Activated gamma-delta T cell (primary cell): ENCODE measurements around the gene THAP10.

Experiments used
- DNase-seq: peaks from one replicate; lab custom pipeline; 2025; lab: John Stamatoyannopoulos, UW

THAP10 gene

DNA sequence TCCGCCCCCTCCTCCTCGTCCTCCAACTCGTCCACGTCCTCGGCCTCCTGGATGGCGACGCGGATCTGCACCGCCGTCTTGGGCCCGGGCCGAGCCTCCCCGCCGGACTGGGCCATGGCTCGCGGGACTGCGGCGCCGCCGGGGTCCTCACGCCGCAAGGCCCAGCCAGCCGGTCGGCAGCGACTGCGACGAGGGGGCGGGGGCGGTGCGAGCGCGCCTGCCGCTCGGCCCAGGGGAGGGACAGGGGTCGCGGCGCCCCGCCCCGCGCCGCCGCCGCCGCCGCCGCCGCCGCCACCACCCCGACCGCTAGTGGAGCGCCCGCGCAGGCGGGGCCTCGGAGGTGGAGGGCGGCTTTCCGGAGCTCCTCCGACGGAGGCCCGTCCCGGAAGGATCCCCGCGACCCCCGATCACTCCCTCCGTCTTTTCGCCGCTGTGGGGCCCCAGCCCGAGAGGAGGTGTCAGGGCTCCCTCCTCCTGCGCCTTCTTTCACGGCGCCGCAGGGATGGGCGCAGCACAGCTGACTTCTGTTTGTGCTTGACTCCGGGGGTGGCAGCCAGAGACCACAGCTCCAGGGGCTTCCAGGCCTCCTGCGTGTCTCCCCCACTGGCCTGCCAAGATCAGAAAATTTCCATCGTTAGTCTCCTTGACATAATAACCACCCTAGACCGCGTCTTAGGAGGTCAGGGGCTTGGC, 38.1 kb downstream of the THAP10 start, which contains the start of gene LARP6:
TSS of gene LARP6 (minus strand) at position 185 of the 693 bp plus-strand sequence. CDS start at position 116, 69 bp downstream.
- no peak for DNase-seq

DNA sequence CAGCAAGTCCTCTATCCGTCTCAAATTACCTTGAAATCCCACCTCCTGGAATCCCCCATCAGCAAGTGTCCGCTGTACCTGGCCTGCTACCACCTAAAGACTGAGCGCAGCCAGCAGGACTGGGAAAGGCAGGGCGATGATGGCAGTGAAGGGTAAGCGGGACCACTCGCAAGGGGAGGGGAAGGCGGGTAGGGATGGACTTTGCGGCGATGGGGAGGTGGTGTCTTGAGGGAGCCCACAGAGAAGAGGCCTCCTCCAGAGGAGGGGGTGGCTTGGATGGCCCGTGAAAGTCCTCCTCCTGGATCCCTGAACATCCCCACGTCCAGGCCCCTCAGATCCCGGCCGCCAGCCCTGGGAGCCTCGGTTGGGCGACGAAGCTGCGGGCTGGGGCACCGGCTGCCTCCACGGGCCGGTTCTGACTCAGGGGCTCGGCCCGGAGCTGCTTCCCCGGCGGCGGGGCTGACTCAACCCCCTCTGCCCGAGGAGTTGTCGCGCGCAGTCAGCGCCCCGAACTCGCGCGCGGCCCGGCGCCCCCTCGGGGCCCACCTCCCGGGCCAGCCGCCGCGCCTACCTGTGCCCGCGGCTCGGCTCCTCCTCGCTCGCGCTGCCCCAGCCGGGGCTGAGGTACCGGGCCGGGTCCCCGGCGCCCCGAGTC, 38.8 kb downstream of the THAP10 start:
- DNase-seq, result no peak

GRCh38 chr15:70852501-70853317, 39.5 kb downstream of the THAP10 start:
- no peak for DNase-seq

GRCh38 chr15:70851889-70852288, 40.3 kb downstream of the THAP10 start:
- DNase-seq, result no peak

DNA sequence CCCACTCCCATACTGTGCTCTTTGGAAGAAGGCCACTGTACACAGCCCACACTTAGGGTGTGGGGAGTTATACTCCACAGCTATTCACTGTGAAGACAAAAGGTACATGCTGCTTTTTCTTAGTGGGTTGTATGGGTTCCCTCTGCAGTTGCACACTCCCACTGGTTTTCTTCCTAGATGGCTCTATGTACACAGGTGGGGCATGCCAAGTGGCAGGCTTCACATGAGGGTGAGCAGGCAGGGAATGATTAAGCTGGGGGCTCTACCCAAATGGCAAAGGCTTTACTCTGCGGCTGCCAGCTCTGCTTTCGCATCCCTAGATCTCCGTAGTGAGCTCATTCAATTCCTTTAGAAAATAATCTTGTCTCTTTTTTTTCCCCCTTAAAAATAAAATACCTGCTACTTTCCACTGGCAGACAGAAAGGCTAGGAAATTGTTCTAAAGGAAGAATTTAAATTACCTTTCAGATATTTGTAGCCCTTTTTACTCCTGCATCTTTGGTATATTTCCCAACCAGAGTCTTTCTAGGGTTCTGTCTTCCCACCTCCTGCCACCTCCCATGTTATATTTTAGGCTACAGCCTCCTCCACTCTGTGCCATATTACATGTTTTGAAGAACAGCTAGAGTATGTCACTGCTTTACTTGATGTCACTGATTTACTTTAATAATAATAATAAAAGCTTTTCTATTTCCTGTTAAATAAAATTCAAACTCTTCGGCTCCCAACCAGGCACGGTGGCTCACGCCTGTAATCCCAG, 46.5 kb downstream of the THAP10 start:
- no peak for DNase-seq

- no peak for DNase-seq
Observed at GRCh38 chr15:70837476-70837875, 54.8 kb downstream of the THAP10 start.

DNA sequence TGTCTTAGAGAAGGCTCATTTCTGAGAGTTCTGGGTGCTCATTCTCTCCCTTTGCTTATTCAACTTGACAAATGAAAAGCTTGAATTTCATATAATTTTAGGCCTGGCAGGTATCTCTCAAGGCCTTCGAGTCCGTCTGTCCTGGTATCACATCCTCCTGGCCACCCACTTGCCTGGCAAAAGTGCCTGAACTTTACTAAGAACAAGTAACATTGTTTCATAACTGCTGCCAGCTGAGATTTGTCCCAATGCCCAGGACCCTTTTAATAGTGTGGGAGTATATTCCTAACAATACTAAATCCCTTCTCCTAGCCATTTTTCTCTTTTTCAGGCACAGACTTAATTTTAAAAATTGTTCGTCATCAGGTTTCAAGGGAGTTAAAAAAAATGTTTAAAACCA, 56.4 kb downstream of the THAP10 start:
- DNase-seq, result no peak

DNA sequence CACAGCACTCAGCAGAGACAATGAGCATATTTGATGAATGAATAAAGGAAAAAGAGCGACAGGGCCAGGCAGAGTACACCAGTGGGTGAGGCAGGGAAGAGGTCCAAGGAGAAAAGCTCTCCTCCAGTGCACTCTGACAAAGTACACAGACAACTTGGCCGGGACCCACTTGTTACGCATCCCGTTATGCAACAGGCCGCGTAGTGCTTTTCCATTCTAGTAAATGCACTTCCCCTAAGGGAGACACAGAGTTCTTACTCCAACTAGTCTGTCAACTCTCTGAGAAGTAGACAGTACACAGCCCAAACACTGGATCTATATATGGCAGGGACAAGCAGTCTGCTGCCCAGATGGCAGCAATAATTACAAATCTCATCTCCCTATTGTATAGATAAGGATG, 56.8 kb downstream of the THAP10 start:
- DNase-seq, result no peak

- DNase-seq, result no peak
Observed at GRCh38 chr15:70834999-70835398, 57.2 kb downstream of the THAP10 start.

DNA sequence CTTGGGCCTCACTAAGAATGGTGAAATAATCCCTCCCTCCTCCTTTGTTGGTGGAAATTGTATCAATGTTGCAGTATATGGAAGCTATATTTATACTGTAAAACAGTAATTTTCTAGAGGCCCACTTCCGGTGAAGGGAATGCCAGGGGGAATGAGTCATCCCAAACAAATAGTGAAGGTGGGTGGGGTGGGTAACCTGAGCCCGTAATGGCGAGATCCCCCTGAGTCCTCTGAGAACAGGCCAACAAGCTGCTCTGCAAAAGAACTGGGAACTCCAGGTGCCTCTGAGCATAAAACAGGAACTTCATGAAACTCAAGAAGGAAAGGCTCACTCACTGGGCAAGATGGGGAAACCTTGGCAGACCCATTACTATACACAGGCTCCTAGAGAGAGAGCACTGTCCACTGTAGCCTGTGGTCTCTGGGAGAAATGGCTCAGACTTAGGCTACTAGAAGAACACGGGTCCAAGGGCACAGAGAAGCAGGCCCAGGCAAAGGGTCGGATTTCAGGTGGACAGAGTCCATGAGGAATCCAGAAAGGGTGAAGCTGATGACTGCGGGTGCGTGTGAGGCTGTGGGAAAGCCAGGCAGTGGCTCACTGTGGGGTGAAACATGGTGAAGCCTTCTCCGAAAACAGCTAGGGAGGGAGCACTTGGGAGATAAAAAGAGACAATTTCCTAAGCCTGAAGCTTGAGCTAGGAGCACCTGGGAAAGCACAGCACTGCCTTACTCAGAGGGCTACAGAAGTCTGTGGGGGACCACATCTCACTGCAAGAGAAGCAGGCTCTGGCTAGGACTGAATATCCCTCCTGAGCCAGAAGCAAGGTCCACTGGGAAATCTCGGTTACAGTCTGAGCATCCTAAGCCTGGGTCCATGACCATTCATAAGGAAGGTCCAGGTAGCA, 58.1 kb downstream of the THAP10 start:
- DNase-seq, result no peak

GRCh38 chr15:70833422-70833821, 58.8 kb downstream of the THAP10 start:
- no peak for DNase-seq

DNA sequence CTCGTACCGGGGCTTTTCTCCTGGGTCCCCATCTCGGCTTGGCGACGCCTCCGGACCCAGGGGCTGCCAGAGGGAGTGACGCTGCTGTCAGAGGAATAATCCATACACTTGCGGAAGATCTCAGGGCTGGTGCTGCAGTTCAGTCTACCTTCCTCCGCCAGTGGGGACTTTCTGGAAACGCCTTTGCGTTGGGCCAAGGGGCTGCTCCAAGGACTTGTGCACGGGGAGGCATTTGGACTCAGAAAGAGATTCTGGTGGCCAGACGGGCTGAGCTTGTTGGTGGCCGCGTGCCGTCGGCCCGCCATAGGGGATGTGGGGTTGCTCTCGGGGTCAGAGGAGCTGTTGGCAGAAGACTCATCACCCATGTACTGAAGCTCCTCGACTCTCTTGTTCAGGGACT, 60.1 kb downstream of the THAP10 start:
- no peak for DNase-seq
